ENCODE data around the gene FHIP1B.

DNA sequence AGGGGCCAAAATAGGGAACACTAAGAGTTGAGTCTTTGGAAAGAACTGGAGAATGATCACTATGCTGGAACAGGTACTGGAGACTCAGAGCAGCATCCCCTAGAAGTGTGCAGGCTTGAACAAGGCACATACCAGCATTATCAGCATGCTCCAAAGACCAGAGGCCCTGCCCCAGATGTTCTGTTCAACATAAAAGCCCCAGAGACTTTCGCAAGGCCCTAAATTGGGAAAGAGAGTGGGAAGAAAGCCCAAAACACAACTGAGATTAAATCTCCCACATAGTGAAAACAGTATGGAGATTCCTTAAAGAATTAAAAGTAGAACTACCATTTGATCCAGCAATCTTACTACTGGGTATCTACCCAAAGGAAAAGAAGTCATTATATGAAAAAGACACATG is 13.8 kb upstream of the FHIP1B start:
- TF ChIP-seq POLR2AphosphoS5 (IDR thresholded peaks at IDR 0.05; ENCODE audit: low read depth, low read length): no peak
- TF ChIP-seq, protein P1, sequence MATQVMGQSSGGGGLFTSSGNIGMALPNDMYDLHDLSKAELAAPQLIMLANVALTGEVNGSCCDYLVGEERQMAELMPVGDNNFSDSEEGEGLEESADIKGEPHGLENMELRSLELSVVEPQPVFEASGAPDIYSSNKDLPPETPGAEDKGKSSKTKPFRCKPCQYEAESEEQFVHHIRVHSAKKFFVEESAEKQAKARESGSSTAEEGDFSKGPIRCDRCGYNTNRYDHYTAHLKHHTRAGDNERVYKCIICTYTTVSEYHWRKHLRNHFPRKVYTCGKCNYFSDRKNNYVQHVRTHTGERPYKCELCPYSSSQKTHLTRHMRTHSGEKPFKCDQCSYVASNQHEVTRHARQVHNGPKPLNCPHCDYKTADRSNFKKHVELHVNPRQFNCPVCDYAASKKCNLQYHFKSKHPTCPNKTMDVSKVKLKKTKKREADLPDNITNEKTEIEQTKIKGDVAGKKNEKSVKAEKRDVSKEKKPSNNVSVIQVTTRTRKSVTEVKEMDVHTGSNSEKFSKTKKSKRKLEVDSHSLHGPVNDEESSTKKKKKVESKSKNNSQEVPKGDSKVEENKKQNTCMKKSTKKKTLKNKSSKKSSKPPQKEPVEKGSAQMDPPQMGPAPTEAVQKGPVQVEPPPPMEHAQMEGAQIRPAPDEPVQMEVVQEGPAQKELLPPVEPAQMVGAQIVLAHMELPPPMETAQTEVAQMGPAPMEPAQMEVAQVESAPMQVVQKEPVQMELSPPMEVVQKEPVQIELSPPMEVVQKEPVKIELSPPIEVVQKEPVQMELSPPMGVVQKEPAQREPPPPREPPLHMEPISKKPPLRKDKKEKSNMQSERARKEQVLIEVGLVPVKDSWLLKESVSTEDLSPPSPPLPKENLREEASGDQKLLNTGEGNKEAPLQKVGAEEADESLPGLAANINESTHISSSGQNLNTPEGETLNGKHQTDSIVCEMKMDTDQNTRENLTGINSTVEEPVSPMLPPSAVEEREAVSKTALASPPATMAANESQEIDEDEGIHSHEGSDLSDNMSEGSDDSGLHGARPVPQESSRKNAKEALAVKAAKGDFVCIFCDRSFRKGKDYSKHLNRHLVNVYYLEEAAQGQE (IDR thresholded peaks at IDR 0.05; ENCODE audit: insufficient read depth in 1 of 2, low read depth in 2 of 2, low read length in 2 of 2): no peak

All from PFSK-1 (cell line).